Bronchial epithelial cell (primary cell): ENCODE results near the gene PATL2. TPM values are rescaled to one million over a fixed set of nuclear protein-coding genes. Genes with fewer than 3 reads are reported as not detected.

Source experiments
- DNase-seq: peaks from one replicate; pipeline ENCODE4 v3.0.0-alpha.2; 2010; ENCODE audit warnings: low read depth
- FAIRE-seq: peaks from 2 replicates; lab custom pipeline; 2011; peaks lifted over from hg19 to GRCh38; lab: Jason Lieb, UNC
- H3K27me3 ChIP-seq: 2 replicates; pipeline ENCODE4 v1.5.1; 2011; ENCODE audit warnings: low read length; ENCODE audit not compliant: control insufficient read depth, insufficient read depth
- H3K36me3 ChIP-seq: 2 replicates; pipeline ENCODE4 v1.5.1; 2011; ENCODE audit warnings: low read length; ENCODE audit not compliant: control insufficient read depth, insufficient read depth
- H3K4me3 ChIP-seq: 2 replicates; pipeline ENCODE4 v1.5.1; 2011; ENCODE audit warnings: mild to moderate bottlenecking, low read depth, low read length, control low read depth
- total RNA-seq: library from RNA; depleted of rRNA; stranded (reverse); fragments of >200 nt; gene quantifications from 2 replicates; pipeline ENCODE4 v1.2.1, GENCODE V29; 2014
- TF ChIP-seq, protein P1 (sequence below): IDR thresholded peaks from 2 replicates; pipeline ENCODE4 v1.5.1; 2011; ENCODE audit warnings: mild to moderate bottlenecking, moderate library complexity, low read length, control low read depth, inconsistent platforms; ENCODE audit not compliant: insufficient read depth, severe bottlenecking

Gene PATL2
- total RNA-seq, 1 donor from 2014 or later, result not detected

DNA sequence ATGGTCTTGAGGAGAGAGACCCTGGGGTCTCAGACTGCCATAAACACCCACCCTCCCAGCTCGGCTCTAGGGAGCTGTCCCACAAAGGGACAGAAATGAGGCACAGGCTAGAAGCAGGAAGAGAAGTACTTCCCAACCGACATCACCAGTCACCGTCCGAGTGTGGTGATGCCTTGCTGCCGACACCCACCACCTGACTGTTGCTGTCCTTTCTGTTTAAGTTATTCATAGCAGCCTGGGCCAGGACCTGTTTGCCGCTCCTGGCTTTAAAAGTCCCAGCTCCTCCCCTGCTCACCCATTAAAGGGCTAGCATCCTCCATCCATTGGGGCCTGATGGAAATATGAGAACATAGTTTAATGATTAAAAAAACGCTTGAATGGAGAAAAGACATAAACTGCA is 34.4 kb downstream of the PATL2 start:
- TF ChIP-seq, protein P1, sequence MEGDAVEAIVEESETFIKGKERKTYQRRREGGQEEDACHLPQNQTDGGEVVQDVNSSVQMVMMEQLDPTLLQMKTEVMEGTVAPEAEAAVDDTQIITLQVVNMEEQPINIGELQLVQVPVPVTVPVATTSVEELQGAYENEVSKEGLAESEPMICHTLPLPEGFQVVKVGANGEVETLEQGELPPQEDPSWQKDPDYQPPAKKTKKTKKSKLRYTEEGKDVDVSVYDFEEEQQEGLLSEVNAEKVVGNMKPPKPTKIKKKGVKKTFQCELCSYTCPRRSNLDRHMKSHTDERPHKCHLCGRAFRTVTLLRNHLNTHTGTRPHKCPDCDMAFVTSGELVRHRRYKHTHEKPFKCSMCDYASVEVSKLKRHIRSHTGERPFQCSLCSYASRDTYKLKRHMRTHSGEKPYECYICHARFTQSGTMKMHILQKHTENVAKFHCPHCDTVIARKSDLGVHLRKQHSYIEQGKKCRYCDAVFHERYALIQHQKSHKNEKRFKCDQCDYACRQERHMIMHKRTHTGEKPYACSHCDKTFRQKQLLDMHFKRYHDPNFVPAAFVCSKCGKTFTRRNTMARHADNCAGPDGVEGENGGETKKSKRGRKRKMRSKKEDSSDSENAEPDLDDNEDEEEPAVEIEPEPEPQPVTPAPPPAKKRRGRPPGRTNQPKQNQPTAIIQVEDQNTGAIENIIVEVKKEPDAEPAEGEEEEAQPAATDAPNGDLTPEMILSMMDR, result no peak

DNA sequence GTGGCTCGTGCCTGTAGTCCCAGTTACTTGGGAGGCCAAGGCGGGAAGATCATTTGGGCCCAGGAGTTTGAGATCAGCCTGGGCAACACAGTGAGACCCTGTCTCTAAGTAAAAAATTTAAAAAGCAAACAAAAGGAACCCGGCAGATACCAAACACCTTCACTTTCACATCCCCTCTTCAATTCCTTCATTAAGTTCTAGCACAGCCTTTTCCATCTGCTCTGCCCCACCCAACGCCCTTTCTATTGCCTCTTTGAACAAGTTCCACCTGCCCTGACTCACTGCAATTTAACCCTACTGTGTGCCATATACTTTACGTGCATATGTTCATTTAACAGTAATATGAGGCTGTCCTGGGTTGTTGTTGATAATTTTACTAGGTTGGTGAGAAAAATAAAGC is 35.2 kb downstream of the PATL2 start:
- DNase-seq (no peak), FAIRE-seq (no peak)
- Histone ChIP-seq H3K36me3 (no peaks in the 10 kb centered on the region), H3K27me3 (peaks cover 2% of the 10 kb centered on the region), H3K4me3 (no peak overlapping the region)
- TF ChIP-seq, protein P1, result no peak

More for the DNA sequence above, 34.4 kb downstream of the PATL2 start:
- no peak for DNase-seq
- Histone ChIP-seq H3K4me3 (no peak overlapping the region), H3K36me3 (no peaks in the 10 kb centered on the region), H3K27me3 (peaks cover 2% of the 10 kb centered on the region)
- FAIRE-seq, result no peak

DNA sequence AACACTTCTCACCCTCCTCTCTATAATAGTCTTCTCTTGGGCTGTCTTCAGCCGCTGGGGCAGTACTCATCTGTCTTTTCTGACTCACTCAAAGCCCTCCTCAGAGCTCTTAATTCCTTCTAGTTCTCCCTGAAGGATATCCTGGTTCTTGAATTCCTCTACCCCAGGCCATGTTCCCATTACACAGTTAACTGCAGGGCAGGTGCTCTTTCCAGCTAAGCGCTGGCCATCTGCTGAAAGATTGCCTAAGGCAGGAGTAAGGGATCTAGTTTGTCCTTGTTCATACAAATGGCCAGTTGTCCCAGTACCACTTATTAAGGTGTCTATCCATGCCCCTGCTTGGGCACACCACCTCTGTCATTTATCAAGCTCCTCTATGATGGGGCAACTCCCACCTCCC is 37.5 kb downstream of the PATL2 start:
- no peak overlapping the region for H3K4me3 ChIP-seq
- peaks cover 2% of the 10 kb centered on the region for H3K27me3 ChIP-seq
- DNase-seq, result no peak
- no peaks in the 10 kb centered on the region for H3K36me3 ChIP-seq
- no peak for FAIRE-seq
- TF ChIP-seq, protein P1, result no peak

DNA sequence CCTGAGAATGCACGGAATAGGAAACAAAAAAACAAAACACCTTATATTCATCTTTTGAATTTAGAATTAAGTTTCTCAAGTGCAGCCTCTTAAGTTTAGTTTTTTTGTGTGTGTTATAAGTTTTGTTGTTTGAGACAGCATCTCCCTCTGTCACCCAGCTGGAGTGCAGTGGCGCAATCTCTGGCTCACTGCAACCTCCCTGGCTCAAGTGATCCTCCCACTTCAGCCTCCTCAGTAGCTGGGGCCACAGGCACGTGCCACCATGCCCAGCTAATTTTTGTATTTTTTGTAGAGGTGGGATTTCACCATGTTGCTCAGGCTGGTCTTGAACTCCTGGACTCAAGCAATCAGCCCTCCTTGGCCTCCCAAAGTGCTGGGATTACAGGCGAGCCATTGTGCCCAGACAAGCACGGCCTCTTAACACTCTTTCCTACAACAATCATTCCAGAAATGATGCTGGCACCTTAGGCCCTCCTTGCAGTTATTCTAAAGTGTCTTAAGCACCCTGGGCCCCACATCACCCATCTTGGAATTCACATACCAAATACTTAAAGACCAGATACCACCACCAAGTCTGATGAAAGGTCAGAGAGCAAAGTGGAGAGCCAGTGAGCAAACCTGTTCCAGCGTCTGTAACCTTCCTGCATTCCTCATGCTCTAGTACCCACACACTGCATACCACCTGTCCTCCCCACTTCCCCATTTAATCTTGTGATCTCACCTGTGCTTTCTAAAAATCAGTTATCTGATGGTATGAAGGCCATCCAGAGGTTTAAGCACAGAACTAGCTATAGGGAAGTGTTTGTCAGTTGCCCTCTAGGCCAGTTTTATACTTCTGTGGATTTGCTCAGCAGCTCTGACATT is 40.8 kb downstream of the PATL2 start:
- no peaks in the 10 kb centered on the region for H3K36me3 ChIP-seq
- H3K27me3 ChIP-seq, result peaks cover 2% of the 10 kb centered on the region
- no peak overlapping the region for H3K4me3 ChIP-seq
- TF ChIP-seq, protein P1, result no peak
- no peak for FAIRE-seq
- no peak for DNase-seq

DNA sequence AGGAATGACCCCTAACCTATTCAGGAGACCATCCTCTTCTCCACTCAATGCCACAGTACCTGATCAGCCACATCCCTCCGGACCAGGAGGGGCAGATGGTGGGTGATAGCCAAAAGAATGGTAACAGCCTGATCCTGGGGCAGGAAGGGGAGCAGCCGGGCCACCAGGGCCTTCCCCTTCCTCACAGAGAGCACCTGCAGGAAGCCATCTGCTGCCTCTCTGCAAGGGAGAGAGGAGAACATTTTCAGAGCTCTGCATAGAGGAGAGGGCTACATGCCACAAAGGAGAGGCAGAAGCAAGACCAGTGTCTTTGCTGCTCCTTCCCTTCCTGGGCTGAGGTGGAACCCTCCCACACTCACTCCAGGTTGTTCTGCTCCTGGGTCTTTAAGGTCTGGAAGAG is 42.2 kb downstream of the PATL2 start:
- TF ChIP-seq, protein P1, result no peak
- no peak for FAIRE-seq

More for the DNA sequence above, 42.2 kb downstream of the PATL2 start:
- no peak overlapping the region for H3K4me3 ChIP-seq
- no peaks in the 10 kb centered on the region for H3K27me3 ChIP-seq
- DNase-seq, result no peak
- no peaks in the 10 kb centered on the region for H3K36me3 ChIP-seq
